ENCODE measurements around the gene IRGC.

DNA sequence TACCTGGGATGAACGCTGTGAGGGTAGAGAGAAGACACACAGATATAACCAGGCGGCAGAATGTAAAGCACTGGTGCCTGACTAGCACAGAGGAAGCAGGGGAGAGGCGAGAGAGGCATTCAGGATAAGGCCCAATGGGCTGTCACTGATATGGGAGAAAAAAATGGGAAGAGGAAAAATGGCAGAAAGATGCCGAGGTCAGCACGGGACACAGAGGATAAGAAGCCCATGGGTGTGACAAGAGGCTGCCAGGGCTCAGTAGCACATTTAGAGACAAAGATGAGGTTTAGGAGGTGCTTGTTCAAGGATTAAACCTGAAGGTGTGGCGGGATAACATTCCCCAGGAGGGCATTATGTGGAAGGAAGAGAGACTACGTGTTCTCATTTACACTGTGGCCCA lies 33.3 kb downstream of the IRGC start:
- TF ChIP-seq POLR2AphosphoS5 (IDR thresholded peaks at IDR 0.05; ENCODE audit: insufficient read depth, low read depth, low read length): no peak
- TF ChIP-seq, protein P1, sequence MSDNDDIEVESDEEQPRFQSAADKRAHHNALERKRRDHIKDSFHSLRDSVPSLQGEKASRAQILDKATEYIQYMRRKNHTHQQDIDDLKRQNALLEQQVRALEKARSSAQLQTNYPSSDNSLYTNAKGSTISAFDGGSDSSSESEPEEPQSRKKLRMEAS (IDR thresholded peaks at IDR 0.05; ENCODE audit: insufficient read depth, insufficient read length): no peak
- no peak for TF ChIP-seq POLR2A (IDR thresholded peaks at IDR 0.05; ENCODE audit: low read depth, low read length)

All from endothelial cell of umbilical vein (primary cell).